A549 (cell line): ENCODE results near the gene LATS2. TPM values are rescaled to one million over a fixed set of nuclear protein-coding genes. Genes with fewer than 3 reads are reported as not detected.
A peak's percentile ranks its signal among the peaks of the same experiment; 100 is the strongest.

Source experiments
- ATAC-seq, 2 experiments: fragments of 200-7000 bp in 1 of 2; fragments of >200 bp in 1 of 2; cut with Nextera tagmentation in 1 of 2; cut with Tn5 transposase in 1 of 2; 3 replicates each; pipeline versions ENCODE4 v1.8.0 to v1.9.1; 2018 to 2020; ENCODE audit warnings: mild to moderate bottlenecking in 1 of 2, moderate library complexity in 1 of 2
- CTCF ChIA-PET: fragments of 300-600 bp; sonication (Branson Sonifier 250); formaldehyde crosslinking; extraction: SDS; loops from one replicate; lab custom pipeline; 2021; ENCODE audit warnings: antibody characterized with exemption, inconsistent platforms; lab: Yijun Ruan, JAX
- POLR2A ChIA-PET: fragments of 350-600 bp; formaldehyde crosslinking; extraction: SDS; loops from one replicate; lab custom pipeline; 2021; ENCODE audit warnings: antibody characterized with exemption, inconsistent platforms; lab: Yijun Ruan, JAX
- DNase-seq, 2 experiments: peaks; one replicate each; pipeline versions ENCODE4 v3.0.0 to v3.0.0-alpha.2; 2011 to 2016; ENCODE audit warnings: low read depth in 1 of 2, low spot score in 1 of 2
- FAIRE-seq: peaks from 2 replicates; lab custom pipeline; 2011; peaks lifted over from hg19 to GRCh38; lab: Jason Lieb, UNC
- H3K27ac ChIP-seq, 2 experiments: fragments of >200 bp; sonication (Bioruptor Twin); formaldehyde crosslinking; 3 replicates each; pipeline ENCODE4 v1.5.1; 2016 to 2017
- H3K4me1 ChIP-seq: fragments of >200 bp; sonication (Bioruptor Twin); formaldehyde crosslinking; 3 replicates; pipeline ENCODE4 v1.6.1; 2016
- H3K4me2 ChIP-seq: fragments of >200 bp; sonication (Bioruptor Twin); formaldehyde crosslinking; 3 replicates; pipeline ENCODE4 v1.6.1; 2016
- H3K4me3 ChIP-seq: fragments of >200 bp; sonication (Bioruptor Twin); formaldehyde crosslinking; 3 replicates; pipeline ENCODE4 v1.5.1; 2016
- H3K9me3 ChIP-seq: fragments of >200 bp; sonication (Bioruptor Twin); formaldehyde crosslinking; 3 replicates; pipeline ENCODE4 v1.6.1; 2016
- BHLHE40 ChIP-seq: IDR thresholded peaks from 2 replicates; pipeline ENCODE4 v1.6.1; 2012; ENCODE audit warnings: low read depth, low read length, inconsistent platforms
- CHD4 ChIP-seq: fragments of 200-600 bp; sonication (generic); IDR thresholded peaks from 2 replicates; pipeline ENCODE4 v1.6.1; 2016; ENCODE audit warnings: antibody characterized with exemption, mild to moderate bottlenecking, borderline replicate concordance
- E2F6 ChIP-seq: IDR thresholded peaks from 2 replicates; pipeline ENCODE4 v1.6.1; 2012; ENCODE audit warnings: low read depth, borderline replicate concordance
- EHF ChIP-seq: fragments of 250-450 bp; sonication (Bioruptor Pico); IDR thresholded peaks from 2 replicates; pipeline ENCODE4 v1.5.0; 2020; ENCODE audit warnings: mild to moderate bottlenecking
- ESRRA ChIP-seq: fragments of 150-350 bp; IDR thresholded peaks from 2 replicates; pipeline ENCODE4 v1.6.1; 2014; ENCODE audit warnings: mild to moderate bottlenecking, low read length, borderline replicate concordance
- FOSB ChIP-seq: fragments of 250-450 bp; sonication (Bioruptor Pico); IDR thresholded peaks from 2 replicates; pipeline ENCODE4 v1.5.0; 2020; ENCODE audit warnings: mild to moderate bottlenecking, moderate library complexity
- GATA3 ChIP-seq: IDR thresholded peaks from 2 replicates; pipeline ENCODE4 v1.6.1; 2012; ENCODE audit warnings: borderline replicate concordance
- KDM1A ChIP-seq: fragments of 200-600 bp; sonication (generic); IDR thresholded peaks from 2 replicates; pipeline ENCODE4 v1.6.1; 2016; ENCODE audit warnings: low read depth, mild to moderate bottlenecking
- KDM5A ChIP-seq: fragments of 200-600 bp; sonication (generic); IDR thresholded peaks from 2 replicates; pipeline ENCODE4 v1.6.1; 2016; ENCODE audit warnings: antibody characterized with exemption, mild to moderate bottlenecking
- MAFK ChIP-seq: fragments of 450-650 bp; IDR thresholded peaks from 2 replicates; pipeline ENCODE4 v1.6.1; 2014; ENCODE audit not compliant: partially characterized antibody
- RAD21 ChIP-seq, 2 experiments: fragments of >200 bp in 1 of 2; sonication (Bioruptor Twin) in 1 of 2; formaldehyde crosslinking in 1 of 2; IDR thresholded peaks in 1 of 2; conservative IDR thresholded peaks in 1 of 2; 2 replicates in 1 of 2; 3 replicates in 1 of 2; pipeline ENCODE4 v1.6.1; 2012 to 2018; ENCODE audit warnings: inconsistent platforms in 1 of 2
- RNF2 ChIP-seq: fragments of 200-600 bp; sonication (generic); IDR thresholded peaks from 2 replicates; pipeline ENCODE4 v1.6.1; 2016; ENCODE audit warnings: low read depth, mild to moderate bottlenecking, antibody characterized with exemption, moderate library complexity, borderline replicate concordance
- TFCP2L1 ChIP-seq: fragments of 250-450 bp; sonication (Bioruptor Pico); IDR thresholded peaks from 2 replicates; pipeline ENCODE4 v1.5.0; 2021; ENCODE audit warnings: mild to moderate bottlenecking
- TP53 ChIP-seq: fragments of 250-450 bp; sonication (Bioruptor Pico); IDR thresholded peaks from 2 replicates; pipeline ENCODE4 v1.5.0; 2021; ENCODE audit warnings: mild to moderate bottlenecking, moderate library complexity
- ZNF302 ChIP-seq: fragments of 250-450 bp; sonication (Bioruptor Pico); IDR thresholded peaks from 2 replicates; pipeline ENCODE4 v1.9.0; 2021; ENCODE audit warnings: inconsistent platforms, mild to moderate bottlenecking, moderate library complexity
- WGBS: methylation state at CpG from one replicate; pipeline ENCODE4 v1.1.6; 2017; ENCODE audit errors: missing lambda C conversion rate; 5-methylcytosine and 5-hydroxymethylcytosine counted together
- polyA plus RNA-seq, 4 experiments: library from polyadenylated mRNA; depleted of rRNA in 3 of 4; stranded (reverse); fragments of >200 nt; fragmentation: RNase III in 1 of 4; extraction: RNeasy Plus Mini Kit Qiagen cat#74134 plus additional on column Dnase treatment in 1 of 4; gene quantifications; 2 replicates in 3 of 4; 3 replicates in 1 of 4; pipeline ENCODE4 v1.2.3, GENCODE V29; 2011 to 2017
- TF ChIP-seq, protein P1 (sequence below): fragments of 200-600 bp; sonication (generic); IDR thresholded peaks from 2 replicates; pipeline ENCODE4 v1.6.1; 2016; ENCODE audit warnings: antibody characterized with exemption, mild to moderate bottlenecking, moderate library complexity
- TF ChIP-seq, protein P2 (sequence below): fragments of 250-450 bp; sonication (Bioruptor Pico); IDR thresholded peaks from 2 replicates; pipeline ENCODE4 v1.5.0; 2021; ENCODE audit warnings: mild to moderate bottlenecking, moderate library complexity, borderline replicate concordance
- TF ChIP-seq, protein P3 (sequence below): fragments of 250-450 bp; sonication (Bioruptor Pico); IDR thresholded peaks from 2 replicates; pipeline ENCODE4 v1.5.0; 2020; ENCODE audit warnings: low read depth, mild to moderate bottlenecking, moderate library complexity
- TF ChIP-seq, protein P4 (sequence below): IDR thresholded peaks from 2 replicates; pipeline ENCODE4 v1.6.1; 2012
- TF ChIP-seq, protein P5 (sequence below): fragments of 450-650 bp; IDR thresholded peaks from 2 replicates; pipeline ENCODE4 v1.6.1; 2014; ENCODE audit warnings: antibody characterized with exemption

Gene LATS2
- polyA plus RNA-seq, 2 of the 4 experiments (the other 2 are of a cell fraction) = 7.8 to 7.9 TPM

- Histone ChIP-seq H3K9me3 (no peaks in the 10 kb centered on the region), H3K4me1 (peaks cover 33% of the 10 kb centered on the region), H3K27ac (0 out of 6 replicates have a peak overlapping the region, but pooled peaks of 1 of the 2 experiments have one; percentile 7), H3K4me2 (no peak overlapping the region), H3K4me3 (no peak overlapping the region)
- POLR2A ChIA-PET = no interaction called here
- FAIRE-seq (no peak), ATAC-seq (no peak), DNase-seq (no peak)
- no peak for TF ChIP-seq KDM1A
- TF ChIP-seq BHLHE40 = no peak
- no peak for TF ChIP-seq TP53 (CRISPR knock-in tag)
- no peak for TF ChIP-seq ESRRA
- no peak for TF ChIP-seq MAFK
- TF ChIP-seq, protein P1, sequence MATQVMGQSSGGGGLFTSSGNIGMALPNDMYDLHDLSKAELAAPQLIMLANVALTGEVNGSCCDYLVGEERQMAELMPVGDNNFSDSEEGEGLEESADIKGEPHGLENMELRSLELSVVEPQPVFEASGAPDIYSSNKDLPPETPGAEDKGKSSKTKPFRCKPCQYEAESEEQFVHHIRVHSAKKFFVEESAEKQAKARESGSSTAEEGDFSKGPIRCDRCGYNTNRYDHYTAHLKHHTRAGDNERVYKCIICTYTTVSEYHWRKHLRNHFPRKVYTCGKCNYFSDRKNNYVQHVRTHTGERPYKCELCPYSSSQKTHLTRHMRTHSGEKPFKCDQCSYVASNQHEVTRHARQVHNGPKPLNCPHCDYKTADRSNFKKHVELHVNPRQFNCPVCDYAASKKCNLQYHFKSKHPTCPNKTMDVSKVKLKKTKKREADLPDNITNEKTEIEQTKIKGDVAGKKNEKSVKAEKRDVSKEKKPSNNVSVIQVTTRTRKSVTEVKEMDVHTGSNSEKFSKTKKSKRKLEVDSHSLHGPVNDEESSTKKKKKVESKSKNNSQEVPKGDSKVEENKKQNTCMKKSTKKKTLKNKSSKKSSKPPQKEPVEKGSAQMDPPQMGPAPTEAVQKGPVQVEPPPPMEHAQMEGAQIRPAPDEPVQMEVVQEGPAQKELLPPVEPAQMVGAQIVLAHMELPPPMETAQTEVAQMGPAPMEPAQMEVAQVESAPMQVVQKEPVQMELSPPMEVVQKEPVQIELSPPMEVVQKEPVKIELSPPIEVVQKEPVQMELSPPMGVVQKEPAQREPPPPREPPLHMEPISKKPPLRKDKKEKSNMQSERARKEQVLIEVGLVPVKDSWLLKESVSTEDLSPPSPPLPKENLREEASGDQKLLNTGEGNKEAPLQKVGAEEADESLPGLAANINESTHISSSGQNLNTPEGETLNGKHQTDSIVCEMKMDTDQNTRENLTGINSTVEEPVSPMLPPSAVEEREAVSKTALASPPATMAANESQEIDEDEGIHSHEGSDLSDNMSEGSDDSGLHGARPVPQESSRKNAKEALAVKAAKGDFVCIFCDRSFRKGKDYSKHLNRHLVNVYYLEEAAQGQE = no peak
- TF ChIP-seq, protein P2, sequence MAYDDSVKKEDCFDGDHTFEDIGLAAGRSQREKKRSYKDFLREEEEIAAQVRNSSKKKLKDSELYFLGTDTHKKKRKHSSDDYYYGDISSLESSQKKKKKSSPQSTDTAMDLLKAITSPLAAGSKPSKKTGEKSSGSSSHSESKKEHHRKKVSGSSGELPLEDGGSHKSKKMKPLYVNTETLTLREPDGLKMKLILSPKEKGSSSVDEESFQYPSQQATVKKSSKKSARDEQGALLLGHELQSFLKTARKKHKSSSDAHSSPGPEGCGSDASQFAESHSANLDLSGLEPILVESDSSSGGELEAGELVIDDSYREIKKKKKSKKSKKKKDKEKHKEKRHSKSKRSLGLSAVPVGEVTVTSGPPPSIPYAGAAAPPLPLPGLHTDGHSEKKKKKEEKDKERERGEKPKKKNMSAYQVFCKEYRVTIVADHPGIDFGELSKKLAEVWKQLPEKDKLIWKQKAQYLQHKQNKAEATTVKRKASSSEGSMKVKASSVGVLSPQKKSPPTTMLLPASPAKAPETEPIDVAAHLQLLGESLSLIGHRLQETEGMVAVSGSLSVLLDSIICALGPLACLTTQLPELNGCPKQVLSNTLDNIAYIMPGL (CRISPR knock-in tag) = no peak
- TF ChIP-seq ZNF302 (CRISPR knock-in tag) = no peak
- TF ChIP-seq RAD21 (conservative IDR thresholded peaks at IDR 0.05 in 1 of 2, IDR thresholded peaks at IDR 0.05 in 1 of 2) = no peak
- TF ChIP-seq FOSB = no peak
- TF ChIP-seq RNF2 = no peak
- TF ChIP-seq, protein P3, sequence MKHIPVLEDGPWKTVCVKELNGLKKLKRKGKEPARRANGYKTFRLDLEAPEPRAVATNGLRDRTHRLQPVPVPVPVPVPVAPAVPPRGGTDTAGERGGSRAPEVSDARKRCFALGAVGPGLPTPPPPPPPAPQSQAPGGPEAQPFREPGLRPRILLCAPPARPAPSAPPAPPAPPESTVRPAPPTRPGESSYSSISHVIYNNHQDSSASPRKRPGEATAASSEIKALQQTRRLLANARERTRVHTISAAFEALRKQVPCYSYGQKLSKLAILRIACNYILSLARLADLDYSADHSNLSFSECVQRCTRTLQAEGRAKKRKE = no peak
- TF ChIP-seq, protein P4, sequence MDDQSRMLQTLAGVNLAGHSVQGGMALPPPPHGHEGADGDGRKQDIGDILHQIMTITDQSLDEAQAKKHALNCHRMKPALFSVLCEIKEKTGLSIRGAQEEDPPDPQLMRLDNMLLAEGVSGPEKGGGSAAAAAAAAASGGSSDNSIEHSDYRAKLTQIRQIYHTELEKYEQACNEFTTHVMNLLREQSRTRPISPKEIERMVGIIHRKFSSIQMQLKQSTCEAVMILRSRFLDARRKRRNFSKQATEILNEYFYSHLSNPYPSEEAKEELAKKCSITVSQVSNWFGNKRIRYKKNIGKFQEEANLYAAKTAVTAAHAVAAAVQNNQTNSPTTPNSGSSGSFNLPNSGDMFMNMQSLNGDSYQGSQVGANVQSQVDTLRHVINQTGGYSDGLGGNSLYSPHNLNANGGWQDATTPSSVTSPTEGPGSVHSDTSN = no peak
- TF ChIP-seq, protein P5, sequence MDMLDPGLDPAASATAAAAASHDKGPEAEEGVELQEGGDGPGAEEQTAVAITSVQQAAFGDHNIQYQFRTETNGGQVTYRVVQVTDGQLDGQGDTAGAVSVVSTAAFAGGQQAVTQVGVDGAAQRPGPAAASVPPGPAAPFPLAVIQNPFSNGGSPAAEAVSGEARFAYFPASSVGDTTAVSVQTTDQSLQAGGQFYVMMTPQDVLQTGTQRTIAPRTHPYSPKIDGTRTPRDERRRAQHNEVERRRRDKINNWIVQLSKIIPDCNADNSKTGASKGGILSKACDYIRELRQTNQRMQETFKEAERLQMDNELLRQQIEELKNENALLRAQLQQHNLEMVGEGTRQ = no peak
- no peak for TF ChIP-seq E2F6
- no peak for TF ChIP-seq CHD4
- TF ChIP-seq TFCP2L1 = no peak
- TF ChIP-seq KDM5A = no peak
- TF ChIP-seq GATA3 = no peak
- TF ChIP-seq EHF (CRISPR knock-in tag) = no peak
- CTCF ChIA-PET = no interaction called here
- WGBS = 94% methylated on average over 4 of the region's 4 CpGs
These were observed 40.8 kb downstream of the LATS2 start for GRCh38 chr13:21020581-21020980.
